ENCODE measurements around the gene BTF3L4. TPM values are rescaled to one million over a fixed set of nuclear protein-coding genes. Genes with fewer than 3 reads are reported as not detected.

The BTF3L4 gene
- total RNA-seq, 1 donor: 119 TPM

GRCh38 chr1:52056937-52057231, 789 bp downstream of the BTF3L4 start:
- Histone ChIP-seq H2AFZ (ENCODE audit: low read length) (peak overlapping the region; percentile 71), H3K36me3 (ENCODE audit: insufficient read depth, low read length) (peaks cover 20% of the 10 kb centered on the region), H4K20me1 (ENCODE audit: insufficient read depth, low read length) (peaks cover 28% of the 10 kb centered on the region), H3K4me1 (ENCODE audit: insufficient read depth, low read length) (peaks cover 50% of the 10 kb centered on the region), H3K4me3 (ENCODE audit: insufficient read depth, low read length) (peak overlapping the region; percentile 84), H3K79me2 (ENCODE audit: insufficient read depth, low read length) (peaks cover 83% of the 10 kb centered on the region), H3K9me3 (ENCODE audit: low read depth, low read length) (no peaks in the 10 kb centered on the region), H3K27me3 (ENCODE audit: insufficient read depth, low read length) (no peaks in the 10 kb centered on the region), H3K27ac (ENCODE audit: low read depth, low read length) (peak overlapping the region; percentile 93), H3K4me2 (ENCODE audit: insufficient read depth, low read length) (peak overlapping the region; percentile 99)
- DNase-seq (ENCODE audit: insufficient read length, low spot score, missing footprints): peak; percentile 84
- no peak for TF ChIP-seq CTCF (IDR thresholded peaks at IDR 0.05; ENCODE audit: extremely low read depth, low read depth, low read length)

GRCh38 chr1:52057255-52057654, 1.2 kb downstream of the BTF3L4 start:
- no peak overlapping the region for H2AFZ ChIP-seq (ENCODE audit: low read length)
- peaks cover 28% of the 10 kb centered on the region for H4K20me1 ChIP-seq (ENCODE audit: insufficient read depth, low read length)
- H3K9me3 ChIP-seq (ENCODE audit: low read depth, low read length): no peaks in the 10 kb centered on the region
- peaks cover 80% of the 10 kb centered on the region for H3K79me2 ChIP-seq (ENCODE audit: insufficient read depth, low read length)
- peaks cover 18% of the 10 kb centered on the region for H3K36me3 ChIP-seq (ENCODE audit: insufficient read depth, low read length)
- H3K4me2 ChIP-seq (ENCODE audit: insufficient read depth, low read length): peak overlapping the region; percentile 99
- peak overlapping the region; percentile 93 for H3K27ac ChIP-seq (ENCODE audit: low read depth, low read length)
- no peak for TF ChIP-seq CTCF (IDR thresholded peaks at IDR 0.05; ENCODE audit: extremely low read depth, low read depth, low read length)
- no peaks in the 10 kb centered on the region for H3K27me3 ChIP-seq (ENCODE audit: insufficient read depth, low read length)
- H3K4me3 ChIP-seq (ENCODE audit: insufficient read depth, low read length): peak overlapping the region; percentile 84
- peaks cover 50% of the 10 kb centered on the region for H3K4me1 ChIP-seq (ENCODE audit: insufficient read depth, low read length)
- no peak for DNase-seq (ENCODE audit: insufficient read length, low spot score, missing footprints)

DNA sequence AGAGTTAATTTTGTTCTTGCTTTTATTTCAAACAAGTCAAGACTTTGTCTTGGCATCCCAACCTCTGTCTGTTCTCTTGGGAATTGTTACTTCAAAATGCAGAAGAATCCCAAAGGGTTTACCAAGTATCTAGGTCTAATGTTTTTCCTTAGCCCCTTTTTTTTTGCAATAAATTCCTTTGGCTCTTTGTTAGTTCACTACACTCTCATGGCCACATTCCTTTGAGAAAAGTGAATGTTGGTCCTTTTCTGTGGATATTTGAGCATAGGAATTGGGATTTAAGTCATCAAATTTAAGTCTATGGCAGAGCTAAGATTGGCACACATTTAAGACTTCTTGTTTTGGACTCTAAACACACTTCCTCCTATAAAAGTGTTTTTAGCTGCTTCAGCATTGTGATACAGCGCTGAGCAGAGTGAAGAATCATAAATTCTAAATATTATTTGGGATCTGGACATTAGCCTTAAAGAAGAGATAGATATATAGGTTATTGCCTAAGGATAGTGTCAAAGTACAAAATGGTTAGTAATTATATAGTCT, 1.9 kb downstream of the BTF3L4 start:
- peaks cover 28% of the 10 kb centered on the region for H4K20me1 ChIP-seq (ENCODE audit: insufficient read depth, low read length)
- H3K4me3 ChIP-seq (ENCODE audit: insufficient read depth, low read length): peak overlapping the region; percentile 84
- H3K4me1 ChIP-seq (ENCODE audit: insufficient read depth, low read length): peaks cover 50% of the 10 kb centered on the region
- peak overlapping the region; percentile 93 for H3K27ac ChIP-seq (ENCODE audit: low read depth, low read length)
- peaks cover 18% of the 10 kb centered on the region for H3K36me3 ChIP-seq (ENCODE audit: insufficient read depth, low read length)
- no peaks in the 10 kb centered on the region for H3K27me3 ChIP-seq (ENCODE audit: insufficient read depth, low read length)
- no peaks in the 10 kb centered on the region for H3K9me3 ChIP-seq (ENCODE audit: low read depth, low read length)
- peak overlapping the region; percentile 99 for H3K4me2 ChIP-seq (ENCODE audit: insufficient read depth, low read length)
- peak; percentile 81 for DNase-seq (ENCODE audit: insufficient read length, low spot score, missing footprints)
- peaks cover 81% of the 10 kb centered on the region for H3K79me2 ChIP-seq (ENCODE audit: insufficient read depth, low read length)
- no peak overlapping the region for H2AFZ ChIP-seq (ENCODE audit: low read length)
- TF ChIP-seq CTCF (IDR thresholded peaks at IDR 0.05; ENCODE audit: extremely low read depth, low read depth, low read length): no peak

GRCh38 chr1:52059321-52059720, 3.2 kb downstream of the BTF3L4 start:
- Histone ChIP-seq H3K79me2 (ENCODE audit: insufficient read depth, low read length) (peaks cover 79% of the 10 kb centered on the region), H2AFZ (ENCODE audit: low read length) (no peak overlapping the region), H3K27ac (ENCODE audit: low read depth, low read length) (peak overlapping the region; percentile 56), H3K4me2 (ENCODE audit: insufficient read depth, low read length) (peak overlapping the region; percentile 64), H3K4me3 (ENCODE audit: insufficient read depth, low read length) (peak overlapping the region; percentile 29), H3K4me1 (ENCODE audit: insufficient read depth, low read length) (peaks cover 40% of the 10 kb centered on the region), H3K27me3 (ENCODE audit: insufficient read depth, low read length) (no peaks in the 10 kb centered on the region), H3K36me3 (ENCODE audit: insufficient read depth, low read length) (peaks cover 26% of the 10 kb centered on the region), H3K9me3 (ENCODE audit: low read depth, low read length) (no peaks in the 10 kb centered on the region), H4K20me1 (ENCODE audit: insufficient read depth, low read length) (peaks cover 22% of the 10 kb centered on the region)
- TF ChIP-seq CTCF (IDR thresholded peaks at IDR 0.05; ENCODE audit: extremely low read depth, low read depth, low read length): no peak
- DNase-seq (ENCODE audit: insufficient read length, low spot score, missing footprints): peak; percentile 87

Measured in osteoblast (primary cell).